SK-N-SH (cell line): Measurements from ENCODE around the gene CD79A.

Experiments
- CTCF ChIP-seq: fragments of 200-600 bp; sonication (generic); IDR thresholded peaks from 2 replicates; pipeline ENCODE4 v1.6.1; 2017; ENCODE audit warnings: antibody characterized with exemption, mild to moderate bottlenecking, moderate library complexity
- GABPA ChIP-seq: IDR thresholded peaks from 2 replicates; pipeline ENCODE4 v1.4.0; 2012; ENCODE audit warnings: low read depth, mild to moderate bottlenecking
- GATA2 ChIP-seq: sonication (generic); formaldehyde crosslinking; IDR thresholded peaks from 2 replicates; pipeline ENCODE4 v1.5.0; 2020; ENCODE audit warnings: mild to moderate bottlenecking, missing genetic modification reagents
- JUND ChIP-seq: IDR thresholded peaks from 2 replicates; pipeline ENCODE4 v1.4.0; 2012
- POLR2AphosphoS5 ChIP-seq: IDR thresholded peaks from 2 replicates; pipeline ENCODE4 v1.6.1; 2012; ENCODE audit warnings: low read depth, low read length
- RAD21 ChIP-seq: IDR thresholded peaks from 2 replicates; pipeline ENCODE4 v1.6.1; 2012; ENCODE audit warnings: mild to moderate bottlenecking, low read length
- TCF12 ChIP-seq: IDR thresholded peaks from 2 replicates; pipeline ENCODE4 v1.4.0; 2012
- TEAD4 ChIP-seq: IDR thresholded peaks from 2 replicates; pipeline ENCODE4 v1.4.0; 2012; ENCODE audit warnings: mild to moderate bottlenecking, borderline replicate concordance; ENCODE audit not compliant: insufficient read depth
- TF ChIP-seq, protein P1 (sequence below): fragments of 150-350 bp; IDR thresholded peaks from 2 replicates; pipeline ENCODE4 v1.6.1; 2017; ENCODE audit warnings: antibody characterized with exemption, low read length, low read depth, borderline replicate concordance
- TF ChIP-seq, protein P2 (sequence below): IDR thresholded peaks from 2 replicates; pipeline ENCODE4 v1.6.1; 2012; ENCODE audit warnings: mild to moderate bottlenecking, low read depth, low read length, moderate library complexity

GRCh38 chr19:41861116-41861768, 15.8 kb upstream of the CD79A start:
- TF ChIP-seq CTCF, result no peak
- no peak for TF ChIP-seq JUND
- TF ChIP-seq TEAD4, result no peak
- no peak for TF ChIP-seq RAD21
- TF ChIP-seq, protein P1, sequence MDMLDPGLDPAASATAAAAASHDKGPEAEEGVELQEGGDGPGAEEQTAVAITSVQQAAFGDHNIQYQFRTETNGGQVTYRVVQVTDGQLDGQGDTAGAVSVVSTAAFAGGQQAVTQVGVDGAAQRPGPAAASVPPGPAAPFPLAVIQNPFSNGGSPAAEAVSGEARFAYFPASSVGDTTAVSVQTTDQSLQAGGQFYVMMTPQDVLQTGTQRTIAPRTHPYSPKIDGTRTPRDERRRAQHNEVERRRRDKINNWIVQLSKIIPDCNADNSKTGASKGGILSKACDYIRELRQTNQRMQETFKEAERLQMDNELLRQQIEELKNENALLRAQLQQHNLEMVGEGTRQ, result no peak
- TF ChIP-seq, protein P2, sequence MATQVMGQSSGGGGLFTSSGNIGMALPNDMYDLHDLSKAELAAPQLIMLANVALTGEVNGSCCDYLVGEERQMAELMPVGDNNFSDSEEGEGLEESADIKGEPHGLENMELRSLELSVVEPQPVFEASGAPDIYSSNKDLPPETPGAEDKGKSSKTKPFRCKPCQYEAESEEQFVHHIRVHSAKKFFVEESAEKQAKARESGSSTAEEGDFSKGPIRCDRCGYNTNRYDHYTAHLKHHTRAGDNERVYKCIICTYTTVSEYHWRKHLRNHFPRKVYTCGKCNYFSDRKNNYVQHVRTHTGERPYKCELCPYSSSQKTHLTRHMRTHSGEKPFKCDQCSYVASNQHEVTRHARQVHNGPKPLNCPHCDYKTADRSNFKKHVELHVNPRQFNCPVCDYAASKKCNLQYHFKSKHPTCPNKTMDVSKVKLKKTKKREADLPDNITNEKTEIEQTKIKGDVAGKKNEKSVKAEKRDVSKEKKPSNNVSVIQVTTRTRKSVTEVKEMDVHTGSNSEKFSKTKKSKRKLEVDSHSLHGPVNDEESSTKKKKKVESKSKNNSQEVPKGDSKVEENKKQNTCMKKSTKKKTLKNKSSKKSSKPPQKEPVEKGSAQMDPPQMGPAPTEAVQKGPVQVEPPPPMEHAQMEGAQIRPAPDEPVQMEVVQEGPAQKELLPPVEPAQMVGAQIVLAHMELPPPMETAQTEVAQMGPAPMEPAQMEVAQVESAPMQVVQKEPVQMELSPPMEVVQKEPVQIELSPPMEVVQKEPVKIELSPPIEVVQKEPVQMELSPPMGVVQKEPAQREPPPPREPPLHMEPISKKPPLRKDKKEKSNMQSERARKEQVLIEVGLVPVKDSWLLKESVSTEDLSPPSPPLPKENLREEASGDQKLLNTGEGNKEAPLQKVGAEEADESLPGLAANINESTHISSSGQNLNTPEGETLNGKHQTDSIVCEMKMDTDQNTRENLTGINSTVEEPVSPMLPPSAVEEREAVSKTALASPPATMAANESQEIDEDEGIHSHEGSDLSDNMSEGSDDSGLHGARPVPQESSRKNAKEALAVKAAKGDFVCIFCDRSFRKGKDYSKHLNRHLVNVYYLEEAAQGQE, result no peak
- TF ChIP-seq GABPA, result no peak
- no peak for TF ChIP-seq GATA2 (CRISPR knock-in tag)
- TF ChIP-seq TCF12, result no peak
- TF ChIP-seq POLR2AphosphoS5, result no peak
